SK-N-SH treated with all-trans-retinoic acid at 6 μM for 48 hours (cell line): ENCODE measurements around the gene PCDH9.

Experiments
- CSDC2 ChIP-seq: fragments of 250-450 bp; sonication (Bioruptor Pico); IDR thresholded peaks from 2 replicates; pipeline ENCODE4 v1.5.0; 2020; ENCODE audit warnings: mild to moderate bottlenecking, moderate library complexity
- ESRRG ChIP-seq: fragments of 250-450 bp; sonication (Bioruptor Pico); IDR thresholded peaks from 2 replicates; pipeline ENCODE4 v1.6.1; 2021; ENCODE audit warnings: mild to moderate bottlenecking
- GLIS3 ChIP-seq: fragments of 250-450 bp; sonication (Bioruptor Pico); IDR thresholded peaks from 2 replicates; pipeline ENCODE4 v1.5.0; 2020; ENCODE audit warnings: mild to moderate bottlenecking, moderate library complexity
- ISL1 ChIP-seq: fragments of 250-450 bp; sonication (Bioruptor Pico); IDR thresholded peaks from 2 replicates; pipeline ENCODE4 v2.1.2; 2022; ENCODE audit warnings: mild to moderate bottlenecking, moderate library complexity
- PPARA ChIP-seq: fragments of 250-450 bp; sonication (Bioruptor Pico); IDR thresholded peaks from 2 replicates; pipeline ENCODE4 v1.5.0; 2020; ENCODE audit warnings: mild to moderate bottlenecking, borderline replicate concordance
- SNAI2 ChIP-seq: fragments of 250-450 bp; sonication (Bioruptor Pico); IDR thresholded peaks from 2 replicates; pipeline ENCODE4 v1.5.0; 2020; ENCODE audit warnings: mild to moderate bottlenecking, moderate library complexity
- ZFP30 ChIP-seq: fragments of 450-650 bp; formaldehyde crosslinking; IDR thresholded peaks from 2 replicates; pipeline ENCODE4 v1.5.0; 2022; ENCODE audit warnings: mild to moderate bottlenecking, moderate library complexity
- TF ChIP-seq, protein P1 (sequence below): fragments of 250-450 bp; sonication (Bioruptor Pico); IDR thresholded peaks from 2 replicates; pipeline ENCODE4 v1.5.0; 2020; ENCODE audit warnings: mild to moderate bottlenecking, moderate library complexity
- TF ChIP-seq, protein P2 (sequence below): fragments of 250-450 bp; sonication (Bioruptor Pico); IDR thresholded peaks from 2 replicates; pipeline ENCODE4 v1.5.1; 2021; ENCODE audit warnings: mild to moderate bottlenecking, moderate library complexity

GRCh38 chr13:66359910-66360552 lies 870.1 kb downstream of the PCDH9 start:
- TF ChIP-seq ISL1 (CRISPR knock-in tag) = no peak
- no peak for TF ChIP-seq CSDC2 (CRISPR knock-in tag)
- TF ChIP-seq, protein P1, sequence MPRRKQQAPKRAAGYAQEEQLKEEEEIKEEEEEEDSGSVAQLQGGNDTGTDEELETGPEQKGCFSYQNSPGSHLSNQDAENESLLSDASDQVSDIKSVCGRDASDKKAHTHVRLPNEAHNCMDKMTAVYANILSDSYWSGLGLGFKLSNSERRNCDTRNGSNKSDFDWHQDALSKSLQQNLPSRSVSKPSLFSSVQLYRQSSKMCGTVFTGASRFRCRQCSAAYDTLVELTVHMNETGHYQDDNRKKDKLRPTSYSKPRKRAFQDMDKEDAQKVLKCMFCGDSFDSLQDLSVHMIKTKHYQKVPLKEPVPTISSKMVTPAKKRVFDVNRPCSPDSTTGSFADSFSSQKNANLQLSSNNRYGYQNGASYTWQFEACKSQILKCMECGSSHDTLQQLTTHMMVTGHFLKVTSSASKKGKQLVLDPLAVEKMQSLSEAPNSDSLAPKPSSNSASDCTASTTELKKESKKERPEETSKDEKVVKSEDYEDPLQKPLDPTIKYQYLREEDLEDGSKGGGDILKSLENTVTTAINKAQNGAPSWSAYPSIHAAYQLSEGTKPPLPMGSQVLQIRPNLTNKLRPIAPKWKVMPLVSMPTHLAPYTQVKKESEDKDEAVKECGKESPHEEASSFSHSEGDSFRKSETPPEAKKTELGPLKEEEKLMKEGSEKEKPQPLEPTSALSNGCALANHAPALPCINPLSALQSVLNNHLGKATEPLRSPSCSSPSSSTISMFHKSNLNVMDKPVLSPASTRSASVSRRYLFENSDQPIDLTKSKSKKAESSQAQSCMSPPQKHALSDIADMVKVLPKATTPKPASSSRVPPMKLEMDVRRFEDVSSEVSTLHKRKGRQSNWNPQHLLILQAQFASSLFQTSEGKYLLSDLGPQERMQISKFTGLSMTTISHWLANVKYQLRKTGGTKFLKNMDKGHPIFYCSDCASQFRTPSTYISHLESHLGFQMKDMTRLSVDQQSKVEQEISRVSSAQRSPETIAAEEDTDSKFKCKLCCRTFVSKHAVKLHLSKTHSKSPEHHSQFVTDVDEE (CRISPR knock-in tag) = no peak
- TF ChIP-seq SNAI2 (CRISPR knock-in tag) = no peak
- TF ChIP-seq ZFP30 (CRISPR knock-in tag) = no peak
- no peak for TF ChIP-seq PPARA (CRISPR knock-in tag)
- no peak for TF ChIP-seq GLIS3 (CRISPR knock-in tag)
- TF ChIP-seq ESRRG = no peak
- TF ChIP-seq, protein P2, sequence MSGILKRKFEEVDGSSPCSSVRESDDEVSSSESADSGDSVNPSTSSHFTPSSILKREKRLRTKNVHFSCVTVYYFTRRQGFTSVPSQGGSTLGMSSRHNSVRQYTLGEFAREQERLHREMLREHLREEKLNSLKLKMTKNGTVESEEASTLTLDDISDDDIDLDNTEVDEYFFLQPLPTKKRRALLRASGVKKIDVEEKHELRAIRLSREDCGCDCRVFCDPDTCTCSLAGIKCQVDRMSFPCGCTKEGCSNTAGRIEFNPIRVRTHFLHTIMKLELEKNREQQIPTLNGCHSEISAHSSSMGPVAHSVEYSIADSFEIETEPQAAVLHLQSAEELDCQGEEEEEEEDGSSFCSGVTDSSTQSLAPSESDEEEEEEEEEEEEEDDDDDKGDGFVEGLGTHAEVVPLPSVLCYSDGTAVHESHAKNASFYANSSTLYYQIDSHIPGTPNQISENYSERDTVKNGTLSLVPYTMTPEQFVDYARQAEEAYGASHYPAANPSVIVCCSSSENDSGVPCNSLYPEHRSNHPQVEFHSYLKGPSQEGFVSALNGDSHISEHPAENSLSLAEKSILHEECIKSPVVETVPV (CRISPR knock-in tag) = no peak
